H9 (cell line): ENCODE data around the gene EEF1A2. TPM values are rescaled to one million over a fixed set of nuclear protein-coding genes. Genes with fewer than 3 reads are reported as not detected.
A peak's percentile ranks its signal among the peaks of the same experiment; 100 is the strongest.

ENCODE experiments used
- DNase-seq: peaks from one replicate; pipeline ENCODE4 v3.0.0-alpha.2; 2017
- H2AFZ ChIP-seq: one replicate; pipeline ENCODE4 v1.6.1; 2013; ENCODE audit warnings: mild to moderate bottlenecking, low read length, control low read depth, moderate library complexity
- H2AK5ac ChIP-seq: 2 replicates; pipeline ENCODE4 v1.6.1; 2013; ENCODE audit warnings: low read length, control low read depth, mixed read lengths; ENCODE audit not compliant: insufficient read length
- H2BK120ac ChIP-seq: one replicate; pipeline ENCODE4 v1.6.1; 2013; ENCODE audit warnings: low read depth, mild to moderate bottlenecking, low read length, control low read depth, inconsistent platforms; ENCODE audit not compliant: poor library complexity, severe bottlenecking
- H2BK12ac ChIP-seq: 2 replicates; pipeline ENCODE4 v1.6.1; 2013; ENCODE audit warnings: low read length, control low read depth, mixed read lengths, low read depth; ENCODE audit not compliant: insufficient read length
- H2BK15ac ChIP-seq: 2 replicates; pipeline ENCODE4 v1.6.1; 2013; ENCODE audit warnings: low read depth, low read length, control low read depth
- H2BK20ac ChIP-seq: one replicate; pipeline ENCODE4 v1.6.1; 2013; ENCODE audit warnings: low read depth, mild to moderate bottlenecking, low read length, control low read depth, inconsistent platforms; ENCODE audit not compliant: poor library complexity, severe bottlenecking
- H2BK5ac ChIP-seq: 2 replicates; pipeline ENCODE4 v1.6.1; 2013; ENCODE audit warnings: low read length, control low read depth, mixed read lengths; ENCODE audit not compliant: insufficient read length
- H3K14ac ChIP-seq: 2 replicates; pipeline ENCODE4 v1.6.1; 2013; ENCODE audit warnings: low read length, control low read depth; ENCODE audit not compliant: insufficient read depth
- H3K18ac ChIP-seq: 2 replicates; pipeline ENCODE4 v1.6.1; 2013; ENCODE audit warnings: low read depth, mild to moderate bottlenecking, mixed read lengths, low read length, control low read depth; ENCODE audit not compliant: insufficient read length
- H3K23ac ChIP-seq: 2 replicates; pipeline ENCODE4 v1.6.1; 2013; ENCODE audit warnings: low read length, control low read depth, mixed read lengths, low read depth; ENCODE audit not compliant: insufficient read length
- H3K23me2 ChIP-seq: 2 replicates; pipeline ENCODE4 v1.6.1; 2013; ENCODE audit warnings: low read depth, mild to moderate bottlenecking, mixed read lengths, low read length, control low read depth; ENCODE audit not compliant: insufficient read length, poor library complexity, severe bottlenecking
- H3K27ac ChIP-seq: 2 replicates; pipeline ENCODE4 v1.5.1; 2013; ENCODE audit warnings: low read length, control low read depth, mixed read lengths, low read depth; ENCODE audit not compliant: insufficient read length
- H3K27me3 ChIP-seq: 2 replicates; pipeline ENCODE4 v1.6.1; 2013; ENCODE audit warnings: low read length, control low read depth, inconsistent platforms; ENCODE audit not compliant: insufficient read depth
- H3K4ac ChIP-seq: 2 replicates; pipeline ENCODE4 v1.6.1; 2013; ENCODE audit warnings: low read depth, mild to moderate bottlenecking, control low read depth, inconsistent platforms, low read length, moderate library complexity
- H3K4me1 ChIP-seq: 2 replicates; pipeline ENCODE4 v1.6.1; 2013; ENCODE audit warnings: low read length, control low read depth, inconsistent platforms; ENCODE audit not compliant: insufficient read depth
- H3K4me2 ChIP-seq: 2 replicates; pipeline ENCODE4 v1.6.1; 2013; ENCODE audit warnings: low read length, control low read depth, mixed read lengths; ENCODE audit not compliant: insufficient read length, insufficient read depth
- H3K56ac ChIP-seq: 2 replicates; pipeline ENCODE4 v1.6.1; 2013; ENCODE audit warnings: low read depth, mild to moderate bottlenecking, mixed read lengths, low read length, control low read depth; ENCODE audit not compliant: insufficient read length
- H3K79me1 ChIP-seq: 2 replicates; pipeline ENCODE4 v1.6.1; 2013; ENCODE audit warnings: low read depth, mild to moderate bottlenecking, moderate library complexity, low read length, control low read depth, inconsistent platforms; ENCODE audit not compliant: insufficient read depth, poor library complexity, severe bottlenecking
- H3K79me2 ChIP-seq: 2 replicates; pipeline ENCODE4 v1.6.1; 2013; ENCODE audit warnings: low read length, control low read depth, inconsistent platforms; ENCODE audit not compliant: insufficient read depth
- H3K9ac ChIP-seq: 2 replicates; pipeline ENCODE4 v1.6.1; 2013; ENCODE audit warnings: low read length, control low read depth, mixed read lengths; ENCODE audit not compliant: insufficient read length; ENCODE audit errors: extremely low read depth
- H3K9me3 ChIP-seq: one replicate; pipeline ENCODE4 v1.6.1; 2013; ENCODE audit warnings: low read depth, low read length, inconsistent platforms; ENCODE audit not compliant: control insufficient read depth
- H3T11ph ChIP-seq: one replicate; pipeline ENCODE4 v1.6.1; 2013; ENCODE audit warnings: mild to moderate bottlenecking, low read length, control low read depth, inconsistent platforms
- H4K20me1 ChIP-seq: one replicate; pipeline ENCODE4 v1.6.1; 2013; ENCODE audit not compliant: control insufficient read depth, insufficient read length, insufficient read depth
- H4K5ac ChIP-seq: 2 replicates; pipeline ENCODE4 v1.6.1; 2013; ENCODE audit warnings: low read depth, mild to moderate bottlenecking, mixed read lengths, low read length, control low read depth; ENCODE audit not compliant: insufficient read length
- H4K8ac ChIP-seq: replicated peaks from 2 replicates; pipeline ENCODE4 v1.6.1; 2013; ENCODE audit warnings: low read length, control low read depth, mixed read lengths, low read depth; ENCODE audit not compliant: insufficient read length
- H4K91ac ChIP-seq: 2 replicates; pipeline ENCODE4 v1.6.1; 2013; ENCODE audit warnings: low read depth, mild to moderate bottlenecking, moderate library complexity, mixed read lengths, low read length, control low read depth; ENCODE audit not compliant: insufficient read length
- H3K27ac Mint-ChIP-seq, 3 experiments: 2 replicates in 2 of 3; 3 replicates in 1 of 3; pipeline ENCODE4 v1.8.0; 2020 to 2021; ENCODE audit warnings: mixed read lengths in 3 of 3, mild to moderate bottlenecking in 1 of 3, moderate library complexity in 1 of 3
- H3K27me3 Mint-ChIP-seq: 2 replicates; pipeline ENCODE4 v1.8.0; 2021; ENCODE audit warnings: low read depth, mild to moderate bottlenecking, moderate library complexity, mixed read lengths
- H3K36me3 Mint-ChIP-seq, 3 experiments: 2 replicates in 2 of 3; 3 replicates in 1 of 3; pipeline ENCODE4 v1.8.0; 2020 to 2021; ENCODE audit warnings: low read depth in 3 of 3, mixed read lengths in 3 of 3; ENCODE audit not compliant: insufficient read depth in 1 of 3
- H3K4me1 Mint-ChIP-seq, 2 experiments: 2 replicates each; pipeline ENCODE4 v1.8.0; 2020; ENCODE audit warnings: mixed read lengths in 2 of 2
- H3K4me3 Mint-ChIP-seq, 2 experiments: 2 replicates in 1 of 2; 3 replicates in 1 of 2; pipeline ENCODE4 v1.8.0; 2020 to 2021; ENCODE audit warnings: mild to moderate bottlenecking in 2 of 2, mixed read lengths in 2 of 2, moderate library complexity in 1 of 2
- H3K9me3 Mint-ChIP-seq, 2 experiments: 2 replicates in 1 of 2; 3 replicates in 1 of 2; pipeline ENCODE4 v1.8.0; 2020; ENCODE audit warnings: mild to moderate bottlenecking in 2 of 2, mixed read lengths in 2 of 2, moderate library complexity in 1 of 2
- WGBS: extraction: QIAGEN DNeasy Blood & Tissue Kit; methylation state at CpG from one replicate; pipeline ENCODE4 v1.1.7; 2013; ENCODE audit warnings: missing lambda C conversion rate, low lambda C conversion rate, mixed read lengths; ENCODE audit not compliant: insufficient read length; ENCODE audit errors: extremely low coverage; 5-methylcytosine and 5-hydroxymethylcytosine counted together
- total RNA-seq: library from RNA; stranded (reverse); gene quantifications from 2 replicates; pipeline ENCODE4 v1.2.1, GENCODE V29; 2021
- TF ChIP-seq, protein P1 (sequence below): fragments of 200-600 bp; sonication (generic); conservative IDR thresholded peaks from 3 replicates; pipeline ENCODE4 v1.8.0; 2021; ENCODE audit warnings: antibody characterized with exemption, mild to moderate bottlenecking

The EEF1A2 gene
- total RNA-seq, 1 experiment from 2014 or later: 27.4 TPM

DNA sequence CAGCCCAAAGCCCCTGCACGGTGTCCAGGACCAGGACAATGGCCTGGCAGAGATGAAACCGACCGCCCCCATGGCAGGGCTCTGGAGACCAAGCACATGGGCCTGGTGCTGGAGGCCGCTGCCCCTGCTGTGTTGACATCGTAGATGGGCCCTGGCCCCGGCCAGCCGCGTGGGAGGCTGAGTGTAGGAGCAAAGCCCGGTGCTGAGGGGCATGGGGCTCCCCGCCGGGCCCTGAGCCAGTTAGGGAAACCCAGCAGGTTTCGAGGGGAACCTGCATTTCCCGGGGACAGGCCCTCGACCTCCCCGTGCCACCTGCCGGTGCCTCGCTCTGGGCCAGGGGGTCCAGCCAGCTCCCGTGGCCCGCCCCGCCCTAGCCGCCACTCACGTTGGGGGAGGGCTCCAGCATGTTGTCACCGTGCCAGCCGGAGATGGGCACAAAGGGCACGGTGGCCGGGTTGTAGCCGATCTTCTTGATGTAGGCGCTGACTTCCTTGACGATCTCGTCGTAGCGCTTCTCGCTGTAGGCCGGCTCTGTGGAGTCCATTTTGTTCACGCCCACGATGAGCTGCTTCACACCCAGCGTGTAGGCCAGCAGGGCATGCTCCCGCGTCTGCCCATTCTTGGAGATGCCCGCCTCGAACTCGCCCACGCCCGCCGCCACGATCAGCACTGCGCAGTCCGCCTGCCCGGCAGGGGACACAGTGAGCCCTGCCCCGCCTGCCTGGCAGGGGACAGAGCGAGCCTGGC, 4.3 kb downstream of the EEF1A2 start:
- WGBS: no CpG with 5 or more reads among the region's 51 CpGs
- H2BK20ac ChIP-seq: no peak overlapping the region

More for the DNA sequence above, 4.3 kb downstream of the EEF1A2 start:
- no peak overlapping the region for H2BK120ac ChIP-seq
- no peak overlapping the region for H3T11ph ChIP-seq
- H2AFZ ChIP-seq: no peak overlapping the region
- Mint-ChIP-seq H3K27ac (no peak overlapping the region), H3K4me3 (no peak overlapping the region), H3K9me3 (peaks cover 2 to 11% of the 10 kb centered on the region in 2 experiments; a peak in 3 of 5 replicates), H3K27me3 (peaks cover 49% of the 10 kb centered on the region), H3K36me3 (peaks cover 15 to 24% (median 15%) of the 10 kb centered on the region in 3 experiments; a peak in 6 of 7 replicates), H3K4me1 (peaks cover 4 to 10% of the 10 kb centered on the region in 2 experiments; a peak in 3 of 4 replicates)
- H3K56ac ChIP-seq: no peak overlapping the region
- no peak overlapping the region for H4K5ac ChIP-seq
- H3K9ac ChIP-seq: no peak overlapping the region
- no peaks in the 10 kb centered on the region for H4K20me1 ChIP-seq
- H3K18ac ChIP-seq: no peak overlapping the region
- H3K14ac ChIP-seq: no peak overlapping the region
- no peak overlapping the region for H4K8ac ChIP-seq
- no peaks in the 10 kb centered on the region for H3K4me1 ChIP-seq
- H3K9me3 ChIP-seq: no peaks in the 10 kb centered on the region
- H3K4me2 ChIP-seq: no peak overlapping the region
- DNase-seq: peak; percentile 23
- H2AK5ac ChIP-seq: no peak overlapping the region
- no peak overlapping the region for H2BK5ac ChIP-seq
- peaks cover 4% of the 10 kb centered on the region; the same call in 1 of the 2 replicates for H3K27me3 ChIP-seq
- no peak overlapping the region for H3K23ac ChIP-seq
- no peak overlapping the region for H2BK15ac ChIP-seq
- TF ChIP-seq, protein P1, sequence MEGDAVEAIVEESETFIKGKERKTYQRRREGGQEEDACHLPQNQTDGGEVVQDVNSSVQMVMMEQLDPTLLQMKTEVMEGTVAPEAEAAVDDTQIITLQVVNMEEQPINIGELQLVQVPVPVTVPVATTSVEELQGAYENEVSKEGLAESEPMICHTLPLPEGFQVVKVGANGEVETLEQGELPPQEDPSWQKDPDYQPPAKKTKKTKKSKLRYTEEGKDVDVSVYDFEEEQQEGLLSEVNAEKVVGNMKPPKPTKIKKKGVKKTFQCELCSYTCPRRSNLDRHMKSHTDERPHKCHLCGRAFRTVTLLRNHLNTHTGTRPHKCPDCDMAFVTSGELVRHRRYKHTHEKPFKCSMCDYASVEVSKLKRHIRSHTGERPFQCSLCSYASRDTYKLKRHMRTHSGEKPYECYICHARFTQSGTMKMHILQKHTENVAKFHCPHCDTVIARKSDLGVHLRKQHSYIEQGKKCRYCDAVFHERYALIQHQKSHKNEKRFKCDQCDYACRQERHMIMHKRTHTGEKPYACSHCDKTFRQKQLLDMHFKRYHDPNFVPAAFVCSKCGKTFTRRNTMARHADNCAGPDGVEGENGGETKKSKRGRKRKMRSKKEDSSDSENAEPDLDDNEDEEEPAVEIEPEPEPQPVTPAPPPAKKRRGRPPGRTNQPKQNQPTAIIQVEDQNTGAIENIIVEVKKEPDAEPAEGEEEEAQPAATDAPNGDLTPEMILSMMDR: no peak
- H3K79me2 ChIP-seq: no peaks in the 10 kb centered on the region
- no peak overlapping the region for H3K4ac ChIP-seq
- H4K91ac ChIP-seq: no peak overlapping the region
- H3K79me1 ChIP-seq: no peaks in the 10 kb centered on the region
- no peak overlapping the region for H3K27ac ChIP-seq
- no peak overlapping the region for H2BK12ac ChIP-seq
- peaks cover 5% of the 10 kb centered on the region for H3K23me2 ChIP-seq
